ENCODE data around the gene ORC2. TPM values are rescaled to one million over a fixed set of nuclear protein-coding genes. Genes with fewer than 3 reads are reported as not detected.

ORC2 gene
- total RNA-seq, 1 experiment from 2014 or later: 45.5 TPM

GRCh38 chr2:201007584-201007998 lies 44.1 kb upstream of the ORC2 start:
- Mint-ChIP-seq H3K4me3 (ENCODE audit: unreplicated experiment) (peak overlapping the region; percentile 31), H3K27me3 (ENCODE audit: insufficient read depth, unreplicated experiment) (no peaks in the 10 kb centered on the region), H3K4me1 (ENCODE audit: low read depth, unreplicated experiment) (peaks cover 19% of the 10 kb centered on the region), H3K27ac (ENCODE audit: unreplicated experiment) (peak overlapping the region; percentile 75), H3K9me3 (ENCODE audit: unreplicated experiment) (no peaks in the 10 kb centered on the region), H3K36me3 (ENCODE audit: insufficient read depth, unreplicated experiment) (peaks cover 14% of the 10 kb centered on the region)
- H3K36me3 ChIP-seq (ENCODE audit: control insufficient read depth, insufficient read depth, low read length): no peaks in the 10 kb centered on the region; the same call in 1 of the 2 replicates
- ChIA-PET POLR2A (interaction anchor here (1.0 kb wide), 1 partner anchor 44 kb away, joined by 8 read pairs; the partner anchor contains the start of gene ORC2), CTCF (interaction anchor here (0.5 to 1.2 kb wide), 3 partner anchors 51 to 95 kb away, joined by 3 to 5 read pairs (median 4); no protein-coding TSS in a partner anchor)
- H3K4me1 ChIP-seq: peaks cover 28% of the 10 kb centered on the region
- H3K27me3 ChIP-seq (replicated peaks; ENCODE audit: control insufficient read depth, insufficient read depth, low read length): no peaks in the 10 kb centered on the region
- H3K4me3 ChIP-seq (ENCODE audit: low read depth, low read length): no peak overlapping the region
- H3K9me3 ChIP-seq: no peaks in the 10 kb centered on the region
- TF ChIP-seq CTCF (IDR thresholded peaks at IDR 0.05; ENCODE audit: insufficient read depth in 1 of 2, low read depth in 1 of 2, low read length in 1 of 2, severe bottlenecking in 1 of 2, unreplicated experiment in 1 of 2): no peak
- intact Hi-C loops (cut with micrococcal nuclease; ENCODE audit: unreplicated experiment): loop anchor here (5.0 kb wide), 1 partner anchor 35 kb away; no protein-coding TSS in a partner anchor
- no TSS peak for BruUV-seq (replicated peaks)
- peak; percentile 69 to 73 for DNase-seq

- H3K36me3 Mint-ChIP-seq (ENCODE audit: insufficient read depth, unreplicated experiment): peaks cover 13% of the 10 kb centered on the region
- Histone ChIP-seq H3K4me3 (ENCODE audit: low read depth, low read length) (no peak overlapping the region), H3K9me3 (no peaks in the 10 kb centered on the region), H3K27me3 (replicated peaks; ENCODE audit: control insufficient read depth, insufficient read depth, low read length) (no peaks in the 10 kb centered on the region), H3K4me1 (peaks cover 28% of the 10 kb centered on the region), H3K36me3 (ENCODE audit: control insufficient read depth, insufficient read depth, low read length) (no peaks in the 10 kb centered on the region; the same call in 1 of the 2 replicates)
- ChIA-PET POLR2A (no interaction called here), CTCF (interaction anchor here (1.3 kb wide), 1 partner anchor 62 kb away, joined by 5 read pairs; no protein-coding TSS in a partner anchor)
- no peak for TF ChIP-seq CTCF (IDR thresholded peaks at IDR 0.05; ENCODE audit: insufficient read depth in 1 of 2, low read depth in 1 of 2, low read length in 1 of 2, severe bottlenecking in 1 of 2, unreplicated experiment in 1 of 2)
- no peak for DNase-seq
- no TSS peak for BruUV-seq (replicated peaks)
- no peaks in the 10 kb centered on the region for H3K27me3 Mint-ChIP-seq (ENCODE audit: insufficient read depth, unreplicated experiment)
- no peak overlapping the region for H3K4me3 Mint-ChIP-seq (ENCODE audit: unreplicated experiment)
- intact Hi-C loops (cut with micrococcal nuclease; ENCODE audit: unreplicated experiment): loop anchor here (5.0 kb wide), 1 partner anchor 36 kb away; no protein-coding TSS in a partner anchor
- no peak overlapping the region for H3K27ac Mint-ChIP-seq (ENCODE audit: unreplicated experiment)
- H3K9me3 Mint-ChIP-seq (ENCODE audit: unreplicated experiment): no peaks in the 10 kb centered on the region
- peaks cover 19% of the 10 kb centered on the region for H3K4me1 Mint-ChIP-seq (ENCODE audit: low read depth, unreplicated experiment)
Observed at GRCh38 chr2:201006704-201007103, 43.2 kb upstream of the ORC2 start.

GRCh38 chr2:201004370-201004769 lies 40.9 kb upstream of the ORC2 start:
- no TSS peak for BruUV-seq (replicated peaks)

More at GRCh38 chr2:201004370-201004769, 40.9 kb upstream of the ORC2 start:
- no peaks in the 10 kb centered on the region; the same call in 1 of the 2 replicates for H3K36me3 ChIP-seq (ENCODE audit: control insufficient read depth, insufficient read depth, low read length)
- intact Hi-C loops (cut with micrococcal nuclease; ENCODE audit: unreplicated experiment): no loop called here
- no peak for TF ChIP-seq CTCF (IDR thresholded peaks at IDR 0.05; ENCODE audit: insufficient read depth in 1 of 2, low read depth in 1 of 2, low read length in 1 of 2, severe bottlenecking in 1 of 2, unreplicated experiment in 1 of 2)
- no peak overlapping the region for H3K27ac Mint-ChIP-seq (ENCODE audit: unreplicated experiment)
- no peaks in the 10 kb centered on the region for H3K27me3 Mint-ChIP-seq (ENCODE audit: insufficient read depth, unreplicated experiment)
- DNase-seq: no peak
- H3K4me1 Mint-ChIP-seq (ENCODE audit: low read depth, unreplicated experiment): peaks cover 19% of the 10 kb centered on the region
- ChIA-PET CTCF (no interaction called here), POLR2A (no interaction called here)
- H3K4me3 ChIP-seq (ENCODE audit: low read depth, low read length): no peak overlapping the region
- H3K4me3 Mint-ChIP-seq (ENCODE audit: unreplicated experiment): no peak overlapping the region
- H3K27me3 ChIP-seq (replicated peaks; ENCODE audit: control insufficient read depth, insufficient read depth, low read length): no peaks in the 10 kb centered on the region
- H3K36me3 Mint-ChIP-seq (ENCODE audit: insufficient read depth, unreplicated experiment): peaks cover 20% of the 10 kb centered on the region
- H3K9me3 ChIP-seq: no peaks in the 10 kb centered on the region
- peaks cover 28% of the 10 kb centered on the region for H3K4me1 ChIP-seq
- H3K9me3 Mint-ChIP-seq (ENCODE audit: unreplicated experiment): no peaks in the 10 kb centered on the region

Data from Caco-2 (cell line).